H9 (cell line): ENCODE measurements around the gene LRIT1. TPM values are rescaled to one million over a fixed set of nuclear protein-coding genes. Genes with fewer than 3 reads are reported as not detected.
"Not testable (repeated sequence)": the region's sequence is repeated elsewhere in the genome, so short reads cannot be mapped to it uniquely, and the experiment has no call there.

Source experiments
- DNase-seq: peaks from one replicate; pipeline ENCODE4 v3.0.0-alpha.2; 2017
- H2AFZ ChIP-seq: one replicate; pipeline ENCODE4 v1.6.1; 2013; ENCODE audit warnings: mild to moderate bottlenecking, low read length, control low read depth, moderate library complexity
- H2AK5ac ChIP-seq: 2 replicates; pipeline ENCODE4 v1.6.1; 2013; ENCODE audit warnings: low read length, control low read depth, mixed read lengths; ENCODE audit not compliant: insufficient read length
- H2BK120ac ChIP-seq: one replicate; pipeline ENCODE4 v1.6.1; 2013; ENCODE audit warnings: low read depth, mild to moderate bottlenecking, low read length, control low read depth, inconsistent platforms; ENCODE audit not compliant: poor library complexity, severe bottlenecking
- H2BK12ac ChIP-seq: 2 replicates; pipeline ENCODE4 v1.6.1; 2013; ENCODE audit warnings: low read length, control low read depth, mixed read lengths, low read depth; ENCODE audit not compliant: insufficient read length
- H2BK15ac ChIP-seq: 2 replicates; pipeline ENCODE4 v1.6.1; 2013; ENCODE audit warnings: low read depth, low read length, control low read depth
- H2BK20ac ChIP-seq: one replicate; pipeline ENCODE4 v1.6.1; 2013; ENCODE audit warnings: low read depth, mild to moderate bottlenecking, low read length, control low read depth, inconsistent platforms; ENCODE audit not compliant: poor library complexity, severe bottlenecking
- H2BK5ac ChIP-seq: 2 replicates; pipeline ENCODE4 v1.6.1; 2013; ENCODE audit warnings: low read length, control low read depth, mixed read lengths; ENCODE audit not compliant: insufficient read length
- H3K14ac ChIP-seq: 2 replicates; pipeline ENCODE4 v1.6.1; 2013; ENCODE audit warnings: low read length, control low read depth; ENCODE audit not compliant: insufficient read depth
- H3K18ac ChIP-seq: 2 replicates; pipeline ENCODE4 v1.6.1; 2013; ENCODE audit warnings: low read depth, mild to moderate bottlenecking, mixed read lengths, low read length, control low read depth; ENCODE audit not compliant: insufficient read length
- H3K23ac ChIP-seq: 2 replicates; pipeline ENCODE4 v1.6.1; 2013; ENCODE audit warnings: low read length, control low read depth, mixed read lengths, low read depth; ENCODE audit not compliant: insufficient read length
- H3K23me2 ChIP-seq: 2 replicates; pipeline ENCODE4 v1.6.1; 2013; ENCODE audit warnings: low read depth, mild to moderate bottlenecking, mixed read lengths, low read length, control low read depth; ENCODE audit not compliant: insufficient read length, poor library complexity, severe bottlenecking
- H3K27ac ChIP-seq: 2 replicates; pipeline ENCODE4 v1.5.1; 2013; ENCODE audit warnings: low read length, control low read depth, mixed read lengths, low read depth; ENCODE audit not compliant: insufficient read length
- H3K27me3 ChIP-seq: 2 replicates; pipeline ENCODE4 v1.6.1; 2013; ENCODE audit warnings: low read length, control low read depth, inconsistent platforms; ENCODE audit not compliant: insufficient read depth
- H3K4ac ChIP-seq: 2 replicates; pipeline ENCODE4 v1.6.1; 2013; ENCODE audit warnings: low read depth, mild to moderate bottlenecking, control low read depth, inconsistent platforms, low read length, moderate library complexity
- H3K4me1 ChIP-seq: 2 replicates; pipeline ENCODE4 v1.6.1; 2013; ENCODE audit warnings: low read length, control low read depth, inconsistent platforms; ENCODE audit not compliant: insufficient read depth
- H3K4me2 ChIP-seq: 2 replicates; pipeline ENCODE4 v1.6.1; 2013; ENCODE audit warnings: low read length, control low read depth, mixed read lengths; ENCODE audit not compliant: insufficient read length, insufficient read depth
- H3K56ac ChIP-seq: 2 replicates; pipeline ENCODE4 v1.6.1; 2013; ENCODE audit warnings: low read depth, mild to moderate bottlenecking, mixed read lengths, low read length, control low read depth; ENCODE audit not compliant: insufficient read length
- H3K79me1 ChIP-seq: 2 replicates; pipeline ENCODE4 v1.6.1; 2013; ENCODE audit warnings: low read depth, mild to moderate bottlenecking, moderate library complexity, low read length, control low read depth, inconsistent platforms; ENCODE audit not compliant: insufficient read depth, poor library complexity, severe bottlenecking
- H3K79me2 ChIP-seq: 2 replicates; pipeline ENCODE4 v1.6.1; 2013; ENCODE audit warnings: low read length, control low read depth, inconsistent platforms; ENCODE audit not compliant: insufficient read depth
- H3K9ac ChIP-seq: 2 replicates; pipeline ENCODE4 v1.6.1; 2013; ENCODE audit warnings: low read length, control low read depth, mixed read lengths; ENCODE audit not compliant: insufficient read length; ENCODE audit errors: extremely low read depth
- H3K9me3 ChIP-seq: one replicate; pipeline ENCODE4 v1.6.1; 2013; ENCODE audit warnings: low read depth, low read length, inconsistent platforms; ENCODE audit not compliant: control insufficient read depth
- H3T11ph ChIP-seq: one replicate; pipeline ENCODE4 v1.6.1; 2013; ENCODE audit warnings: mild to moderate bottlenecking, low read length, control low read depth, inconsistent platforms
- H4K20me1 ChIP-seq: one replicate; pipeline ENCODE4 v1.6.1; 2013; ENCODE audit not compliant: control insufficient read depth, insufficient read length, insufficient read depth
- H4K5ac ChIP-seq: 2 replicates; pipeline ENCODE4 v1.6.1; 2013; ENCODE audit warnings: low read depth, mild to moderate bottlenecking, mixed read lengths, low read length, control low read depth; ENCODE audit not compliant: insufficient read length
- H4K8ac ChIP-seq: replicated peaks from 2 replicates; pipeline ENCODE4 v1.6.1; 2013; ENCODE audit warnings: low read length, control low read depth, mixed read lengths, low read depth; ENCODE audit not compliant: insufficient read length
- H4K91ac ChIP-seq: 2 replicates; pipeline ENCODE4 v1.6.1; 2013; ENCODE audit warnings: low read depth, mild to moderate bottlenecking, moderate library complexity, mixed read lengths, low read length, control low read depth; ENCODE audit not compliant: insufficient read length
- H3K27ac Mint-ChIP-seq, 3 experiments: 2 replicates in 2 of 3; 3 replicates in 1 of 3; pipeline ENCODE4 v1.8.0; 2020 to 2021; ENCODE audit warnings: mixed read lengths in 3 of 3, mild to moderate bottlenecking in 1 of 3, moderate library complexity in 1 of 3
- H3K27me3 Mint-ChIP-seq: 2 replicates; pipeline ENCODE4 v1.8.0; 2021; ENCODE audit warnings: low read depth, mild to moderate bottlenecking, moderate library complexity, mixed read lengths
- H3K36me3 Mint-ChIP-seq, 3 experiments: 2 replicates in 2 of 3; 3 replicates in 1 of 3; pipeline ENCODE4 v1.8.0; 2020 to 2021; ENCODE audit warnings: low read depth in 3 of 3, mixed read lengths in 3 of 3; ENCODE audit not compliant: insufficient read depth in 1 of 3
- H3K4me1 Mint-ChIP-seq, 2 experiments: 2 replicates each; pipeline ENCODE4 v1.8.0; 2020; ENCODE audit warnings: mixed read lengths in 2 of 2
- H3K4me3 Mint-ChIP-seq, 2 experiments: 2 replicates in 1 of 2; 3 replicates in 1 of 2; pipeline ENCODE4 v1.8.0; 2020 to 2021; ENCODE audit warnings: mild to moderate bottlenecking in 2 of 2, mixed read lengths in 2 of 2, moderate library complexity in 1 of 2
- H3K9me3 Mint-ChIP-seq, 2 experiments: 2 replicates in 1 of 2; 3 replicates in 1 of 2; pipeline ENCODE4 v1.8.0; 2020; ENCODE audit warnings: mild to moderate bottlenecking in 2 of 2, mixed read lengths in 2 of 2, moderate library complexity in 1 of 2
- WGBS: extraction: QIAGEN DNeasy Blood & Tissue Kit; methylation state at CpG from one replicate; pipeline ENCODE4 v1.1.7; 2013; ENCODE audit warnings: missing lambda C conversion rate, low lambda C conversion rate, mixed read lengths; ENCODE audit not compliant: insufficient read length; ENCODE audit errors: extremely low coverage; 5-methylcytosine and 5-hydroxymethylcytosine counted together
- total RNA-seq: library from RNA; stranded (reverse); gene quantifications from 2 replicates; pipeline ENCODE4 v1.2.1, GENCODE V29; 2021
- TF ChIP-seq, protein P1 (sequence below): fragments of 200-600 bp; sonication (generic); conservative IDR thresholded peaks from 3 replicates; pipeline ENCODE4 v1.8.0; 2021; ENCODE audit warnings: antibody characterized with exemption, mild to moderate bottlenecking

The LRIT1 gene
- total RNA-seq, 1 experiment from 2014 or later = not detected

DNA sequence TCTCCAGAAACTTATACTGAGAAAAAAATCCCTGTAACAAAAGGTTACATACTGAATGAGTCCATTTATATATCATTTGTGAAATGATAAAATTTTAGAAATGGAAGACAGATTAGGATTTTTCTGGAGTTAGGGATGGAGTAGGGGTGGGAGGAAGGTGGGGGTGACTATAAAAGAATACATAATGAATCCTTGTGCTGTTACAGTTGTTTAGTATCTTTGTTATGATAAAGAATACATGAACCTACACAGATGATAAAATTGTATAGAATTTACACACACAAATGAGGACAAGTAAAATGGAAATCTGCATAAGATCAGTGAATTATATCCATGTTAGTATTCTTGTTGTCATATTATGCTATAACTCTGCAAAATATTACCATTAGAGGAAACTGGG is 45.3 kb upstream of the LRIT1 start:
- Histone ChIP-seq H3K79me1 (no peaks in the 10 kb centered on the region), H4K91ac (no peak overlapping the region), H3K14ac (no peak overlapping the region), H3K23ac (no peak overlapping the region), H2BK120ac (no peak overlapping the region), H3K9ac (no peak overlapping the region), H4K8ac (no peak overlapping the region), H4K20me1 (no peaks in the 10 kb centered on the region), H3T11ph (no peak overlapping the region), H3K18ac (no peak overlapping the region), H2BK12ac (no peak overlapping the region), H3K4ac (no peak overlapping the region), H3K4me2 (no peak overlapping the region), H2BK15ac (no peak overlapping the region), H2AFZ (no peak overlapping the region), H3K27ac (no peak overlapping the region), H3K27me3 (no peaks in the 10 kb centered on the region), H4K5ac (no peak overlapping the region), H3K9me3 (no peaks in the 10 kb centered on the region), H2AK5ac (no peak overlapping the region), H3K56ac (no peak overlapping the region), H3K23me2 (no peaks in the 10 kb centered on the region), H2BK20ac (no peak overlapping the region), H3K79me2 (no peaks in the 10 kb centered on the region), H3K4me1 (no peaks in the 10 kb centered on the region), H2BK5ac (no peak overlapping the region)
- no peak overlapping the region for H3K4me3 Mint-ChIP-seq
- H3K4me1 Mint-ChIP-seq = no peaks in the 10 kb centered on the region
- no peaks in the 10 kb centered on the region; the same call in 1 of the 2 replicates for H3K27me3 Mint-ChIP-seq
- DNase-seq = no peak
- H3K36me3 Mint-ChIP-seq = no peaks in the 10 kb centered on the region
- no peak overlapping the region for H3K27ac Mint-ChIP-seq
- TF ChIP-seq, protein P1, sequence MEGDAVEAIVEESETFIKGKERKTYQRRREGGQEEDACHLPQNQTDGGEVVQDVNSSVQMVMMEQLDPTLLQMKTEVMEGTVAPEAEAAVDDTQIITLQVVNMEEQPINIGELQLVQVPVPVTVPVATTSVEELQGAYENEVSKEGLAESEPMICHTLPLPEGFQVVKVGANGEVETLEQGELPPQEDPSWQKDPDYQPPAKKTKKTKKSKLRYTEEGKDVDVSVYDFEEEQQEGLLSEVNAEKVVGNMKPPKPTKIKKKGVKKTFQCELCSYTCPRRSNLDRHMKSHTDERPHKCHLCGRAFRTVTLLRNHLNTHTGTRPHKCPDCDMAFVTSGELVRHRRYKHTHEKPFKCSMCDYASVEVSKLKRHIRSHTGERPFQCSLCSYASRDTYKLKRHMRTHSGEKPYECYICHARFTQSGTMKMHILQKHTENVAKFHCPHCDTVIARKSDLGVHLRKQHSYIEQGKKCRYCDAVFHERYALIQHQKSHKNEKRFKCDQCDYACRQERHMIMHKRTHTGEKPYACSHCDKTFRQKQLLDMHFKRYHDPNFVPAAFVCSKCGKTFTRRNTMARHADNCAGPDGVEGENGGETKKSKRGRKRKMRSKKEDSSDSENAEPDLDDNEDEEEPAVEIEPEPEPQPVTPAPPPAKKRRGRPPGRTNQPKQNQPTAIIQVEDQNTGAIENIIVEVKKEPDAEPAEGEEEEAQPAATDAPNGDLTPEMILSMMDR = no peak
- H3K9me3 Mint-ChIP-seq = peaks cover 2% of the 10 kb centered on the region in 2 experiments; a peak in 3 of 5 replicates

DNA sequence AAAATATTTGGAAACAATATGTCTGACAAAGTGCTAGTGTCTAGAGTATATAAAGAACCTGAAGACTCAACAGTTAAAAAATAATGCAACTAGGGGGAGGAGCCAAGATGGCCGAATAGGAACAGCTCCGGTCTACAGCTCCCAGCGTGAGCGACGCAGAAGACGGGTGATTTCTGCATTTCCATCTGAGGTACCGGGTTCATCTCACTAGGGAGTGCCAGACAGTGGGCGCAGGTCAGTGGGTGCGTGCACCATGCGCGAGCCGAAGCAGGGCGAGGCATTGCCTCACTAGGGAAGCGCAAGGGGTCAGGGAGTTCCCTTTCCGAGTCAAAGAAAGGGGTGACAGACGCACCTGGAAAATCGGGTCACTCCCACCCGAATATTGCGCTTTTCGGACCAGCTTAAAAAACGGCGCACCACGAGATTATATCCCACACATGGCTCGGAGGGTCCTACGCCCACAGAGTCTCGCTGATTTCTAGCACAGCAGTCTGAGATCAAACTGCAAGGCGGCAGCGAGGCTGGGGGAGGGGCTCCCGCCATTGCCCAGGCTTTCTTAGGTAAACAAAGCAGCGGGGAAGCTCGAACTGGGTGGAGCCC is 38.6 kb upstream of the LRIT1 start:
- not testable (repeated sequence) for H3K4me1 ChIP-seq, H3T11ph ChIP-seq, H4K20me1 ChIP-seq, H2AK5ac ChIP-seq, H2BK120ac ChIP-seq, H3K36me3 Mint-ChIP-seq, H2AFZ ChIP-seq, H2BK20ac ChIP-seq, H3K27me3 Mint-ChIP-seq, H3K14ac ChIP-seq, H3K79me1 ChIP-seq, H3K4ac ChIP-seq, H3K79me2 ChIP-seq, H3K23me2 ChIP-seq, H3K56ac ChIP-seq, H3K4me2 ChIP-seq, H4K5ac ChIP-seq, H2BK15ac ChIP-seq, H4K91ac ChIP-seq, H2BK5ac ChIP-seq, DNase-seq, H3K18ac ChIP-seq, H3K9me3 ChIP-seq, H3K23ac ChIP-seq, H3K9ac ChIP-seq, H3K27ac ChIP-seq, H3K27me3 ChIP-seq, H2BK12ac ChIP-seq, H4K8ac ChIP-seq
- no CpG with 5 or more reads among the region's 31 CpGs for WGBS
- Mint-ChIP-seq H3K4me1 (peaks cover 5 to 10% of the 10 kb centered on the region in 2 experiments; a peak in 3 of 4 replicates), H3K27ac (peak overlapping the region in 2 of 3 experiments; percentile 73 to 91; a peak in 4 of 7 replicates), H3K9me3 (peaks cover 4 to 14% of the 10 kb centered on the region in 2 experiments; a peak in 4 of 5 replicates), H3K4me3 (peak overlapping the region; percentile 75 to 80)
